Liver (tissue), 9 donors: ENCODE data around the gene IGF1. TPM values are rescaled to one million over a fixed set of nuclear protein-coding genes. Genes with fewer than 3 reads are reported as not detected.

ENCODE experiments used
- DNase-seq: peaks from one replicate; pipeline ENCODE4 v3.0.0-alpha.2; 2017; ENCODE audit warnings: low spot score
- H3K27ac ChIP-seq, 2 donors: one replicate each; pipeline ENCODE4 v1.7.0; 2013; ENCODE audit warnings: inconsistent platforms in 2 of 2, low read length in 2 of 2, control low read depth in 1 of 2, low read depth in 1 of 2, mild to moderate bottlenecking in 1 of 2
- H3K27me3 ChIP-seq, 4 donors: one replicate each; pipeline versions ENCODE4 v1.6.1 to v1.7.0; 2013; ENCODE audit warnings: low read length in 3 of 4, inconsistent platforms in 1 of 4, mild to moderate bottlenecking in 1 of 4, moderate library complexity in 1 of 4; ENCODE audit not compliant: control insufficient read depth in 4 of 4, insufficient read depth in 4 of 4
- H3K36me3 ChIP-seq, 4 donors: one replicate each; pipeline versions ENCODE4 v1.6.1 to v1.7.0; 2013; ENCODE audit warnings: low read length in 3 of 4, mild to moderate bottlenecking in 3 of 4, low read depth in 1 of 4, moderate library complexity in 1 of 4; ENCODE audit not compliant: control insufficient read depth in 4 of 4, insufficient read depth in 3 of 4
- H3K4me1 ChIP-seq, 4 donors: one replicate each; pipeline versions ENCODE4 v1.6.1 to v1.7.0; 2013; ENCODE audit warnings: low read length in 3 of 4, mild to moderate bottlenecking in 3 of 4, moderate library complexity in 1 of 4; ENCODE audit not compliant: control insufficient read depth in 4 of 4, insufficient read depth in 4 of 4
- H3K4me3 ChIP-seq, 3 donors: one replicate each; pipeline versions ENCODE4 v1.6.1 to v1.7.0; 2013; ENCODE audit warnings: low read length in 3 of 3, control low read depth in 1 of 3, low read depth in 1 of 3, mild to moderate bottlenecking in 1 of 3
- H3K9ac ChIP-seq, 2 donors: one replicate each; pipeline ENCODE4 v1.7.0; 2013; ENCODE audit warnings: low read length in 2 of 2, mild to moderate bottlenecking in 2 of 2, moderate library complexity in 2 of 2, control low read depth in 1 of 2, low read depth in 1 of 2
- H3K9me3 ChIP-seq, 4 donors: one replicate each; pipeline versions ENCODE4 v1.6.1 to v1.7.0; 2013; ENCODE audit warnings: low read length in 3 of 4; ENCODE audit not compliant: control insufficient read depth in 4 of 4
- FOXA2 ChIP-seq: IDR thresholded peaks from 2 replicates; pipeline ENCODE4 v1.6.1; 2016; ENCODE audit warnings: antibody characterized with exemption
- GABPA ChIP-seq, 2 donors: IDR thresholded peaks in 1 of 2; conservative IDR thresholded peaks in 1 of 2; 2 replicates each; pipeline ENCODE4 v1.6.1; 2016; ENCODE audit warnings: antibody characterized with exemption in 2 of 2, mild to moderate bottlenecking in 1 of 2, moderate library complexity in 1 of 2
- JUND ChIP-seq, 2 donors: IDR thresholded peaks; 2 replicates each; pipeline ENCODE4 v1.6.1; 2016; ENCODE audit warnings: antibody characterized with exemption in 2 of 2
- NR2F2 ChIP-seq: IDR thresholded peaks from 2 replicates; pipeline ENCODE4 v1.6.1; 2016; ENCODE audit warnings: antibody characterized with exemption
- RAD21 ChIP-seq, 2 donors: IDR thresholded peaks; 2 replicates each; pipeline ENCODE4 v1.6.1; 2016; ENCODE audit warnings: antibody characterized with exemption in 2 of 2, mild to moderate bottlenecking in 2 of 2
- REST ChIP-seq: IDR thresholded peaks from 2 replicates; pipeline ENCODE4 v1.6.1; 2016; ENCODE audit warnings: antibody characterized with exemption, mild to moderate bottlenecking
- RXRA ChIP-seq, 2 donors: IDR thresholded peaks; 2 replicates each; pipeline ENCODE4 v1.6.1; 2017 to 2018; ENCODE audit warnings: antibody characterized with exemption in 2 of 2, mild to moderate bottlenecking in 1 of 2
- SP1 ChIP-seq: IDR thresholded peaks from 2 replicates; pipeline ENCODE4 v1.6.1; 2018; ENCODE audit warnings: antibody characterized with exemption, mild to moderate bottlenecking
- YY1 ChIP-seq: IDR thresholded peaks from 2 replicates; pipeline ENCODE4 v1.6.1; 2016; ENCODE audit warnings: antibody characterized with exemption, mild to moderate bottlenecking
- ZBTB33 ChIP-seq: IDR thresholded peaks from 2 replicates; pipeline ENCODE4 v1.6.1; 2016; ENCODE audit warnings: antibody characterized with exemption
- WGBS: extraction: QIAGEN DNeasy Blood & Tissue Kit; methylation state at CpG from one replicate; pipeline ENCODE4 v1.1.7; 2013; 5-methylcytosine and 5-hydroxymethylcytosine counted together
- polyA plus RNA-seq, 2 donors: library from polyadenylated mRNA; stranded (reverse) in 1 of 2; unstranded in 1 of 2; fragments of 200-250 nt in 1 of 2; fragments of >200 nt in 1 of 2; fragmentation: Nextera tagmentation in 1 of 2; extraction: Ambion mirVana in 1 of 2; gene quantifications; one replicate each; pipeline versions ENCODE4 v1.2.1 to v1.2.3, GENCODE V29; 2013 to 2015
- total RNA-seq, 2 donors: library from RNA; depleted of rRNA; stranded (reverse); fragments of >200 nt; gene quantifications; one replicate each; pipeline ENCODE4 v1.2.3, GENCODE V29; 2014
- TF ChIP-seq, protein P1 (sequence below): fragments of 150-350 bp; IDR thresholded peaks from 2 replicates; pipeline ENCODE4 v1.5.1; 2017; ENCODE audit warnings: improper control_type of control experiment, low read depth, low read length; ENCODE audit not compliant: missing input control
- donor health status: healthy.
- donor health status: healthy.
- donor health status: healthy.
- donor health status: healthy.
- donor health status: healthy.

The IGF1 gene
- total and polyA plus RNA-seq, 4 donors: 0.61 to 118 (median 33.3) TPM

DNA sequence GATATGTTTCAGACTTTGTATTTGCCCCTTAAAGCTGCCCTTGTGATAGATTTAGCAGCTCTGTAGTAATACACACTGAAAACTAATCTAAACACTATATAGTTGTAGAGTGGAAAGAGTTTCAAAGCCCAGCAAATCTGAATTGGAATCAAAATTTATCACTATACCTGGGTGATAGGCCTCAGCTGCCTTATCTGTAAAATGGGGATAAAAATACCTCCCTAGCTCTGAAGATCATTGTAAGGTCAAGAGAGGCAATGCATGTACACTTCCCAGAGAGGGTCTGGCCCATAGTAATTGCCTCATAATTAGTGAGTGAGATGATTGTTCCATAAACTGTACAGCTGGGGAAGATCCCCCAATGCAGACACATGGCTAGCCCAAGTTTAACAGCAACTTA, 103.6 kb downstream of the IGF1 start:
- no peak overlapping the region for H3K4me3 ChIP-seq
- no peak overlapping the region for H3K9ac ChIP-seq
- no peak overlapping the region for H3K27ac ChIP-seq
- no peak for DNase-seq
- no peaks in the 10 kb centered on the region for H3K27me3 ChIP-seq
- no peaks in the 10 kb centered on the region for H3K4me1 ChIP-seq
- TF ChIP-seq, protein P1, sequence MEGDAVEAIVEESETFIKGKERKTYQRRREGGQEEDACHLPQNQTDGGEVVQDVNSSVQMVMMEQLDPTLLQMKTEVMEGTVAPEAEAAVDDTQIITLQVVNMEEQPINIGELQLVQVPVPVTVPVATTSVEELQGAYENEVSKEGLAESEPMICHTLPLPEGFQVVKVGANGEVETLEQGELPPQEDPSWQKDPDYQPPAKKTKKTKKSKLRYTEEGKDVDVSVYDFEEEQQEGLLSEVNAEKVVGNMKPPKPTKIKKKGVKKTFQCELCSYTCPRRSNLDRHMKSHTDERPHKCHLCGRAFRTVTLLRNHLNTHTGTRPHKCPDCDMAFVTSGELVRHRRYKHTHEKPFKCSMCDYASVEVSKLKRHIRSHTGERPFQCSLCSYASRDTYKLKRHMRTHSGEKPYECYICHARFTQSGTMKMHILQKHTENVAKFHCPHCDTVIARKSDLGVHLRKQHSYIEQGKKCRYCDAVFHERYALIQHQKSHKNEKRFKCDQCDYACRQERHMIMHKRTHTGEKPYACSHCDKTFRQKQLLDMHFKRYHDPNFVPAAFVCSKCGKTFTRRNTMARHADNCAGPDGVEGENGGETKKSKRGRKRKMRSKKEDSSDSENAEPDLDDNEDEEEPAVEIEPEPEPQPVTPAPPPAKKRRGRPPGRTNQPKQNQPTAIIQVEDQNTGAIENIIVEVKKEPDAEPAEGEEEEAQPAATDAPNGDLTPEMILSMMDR: no peak
- TF ChIP-seq RAD21 (IDR thresholded peaks at IDR 0.05): no peak
- no peak for TF ChIP-seq NR2F2
- no peak for TF ChIP-seq FOXA2
- TF ChIP-seq REST: no peak
- H3K36me3 ChIP-seq: no peaks in the 10 kb centered on the region
- H3K9me3 ChIP-seq: no peaks in the 10 kb centered on the region

DNA sequence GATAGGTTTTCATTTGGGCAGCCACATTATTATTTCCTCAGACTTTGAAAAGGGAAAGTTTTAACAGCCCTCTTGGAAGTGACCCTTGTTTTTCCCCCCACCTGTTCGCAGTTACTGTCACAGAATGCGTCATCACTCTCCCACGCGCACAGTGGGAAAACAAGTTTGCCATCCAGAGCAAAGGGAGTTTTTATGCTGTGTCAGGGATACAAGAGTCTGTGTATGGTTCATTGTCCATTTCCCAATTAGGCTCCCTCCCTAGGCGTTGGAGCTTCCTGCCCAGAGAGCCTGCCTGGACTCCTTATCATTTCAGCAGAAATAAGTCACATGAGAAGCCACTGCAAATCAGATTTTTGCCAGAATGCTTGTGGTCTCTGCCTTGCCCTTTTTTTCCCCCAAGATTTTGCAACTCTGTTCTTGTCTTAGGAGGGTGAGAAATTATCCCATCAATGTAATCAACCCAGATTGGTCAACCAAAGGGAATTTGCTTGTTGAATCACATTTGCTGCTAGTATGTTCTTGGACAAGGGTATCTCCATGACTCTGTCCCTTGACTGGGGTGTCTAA, 104.1 kb downstream of the IGF1 start:
- Histone ChIP-seq H3K9me3 (no peaks in the 10 kb centered on the region), H3K36me3 (no peaks in the 10 kb centered on the region), H3K4me3 (no peak overlapping the region), H3K27ac (no peak overlapping the region), H3K4me1 (no peaks in the 10 kb centered on the region), H3K27me3 (no peaks in the 10 kb centered on the region), H3K9ac (no peak overlapping the region)
- 92% methylated on average over 5 of the region's 5 CpGs for WGBS
- no peak for DNase-seq
- TF ChIP-seq SP1: no peak
- no peak for TF ChIP-seq GABPA (IDR thresholded peaks at IDR 0.05 in 1 of 2, conservative IDR thresholded peaks at IDR 0.05 in 1 of 2)
- TF ChIP-seq ZBTB33: no peak
- no peak for TF ChIP-seq RXRA (IDR thresholded peaks at IDR 0.05)

- H3K4me1 ChIP-seq: no peaks in the 10 kb centered on the region
- no peak for DNase-seq
- no peaks in the 10 kb centered on the region for H3K27me3 ChIP-seq
- no peak overlapping the region for H3K9ac ChIP-seq
- no peaks in the 10 kb centered on the region for H3K9me3 ChIP-seq
- H3K36me3 ChIP-seq: no peaks in the 10 kb centered on the region
- no peak overlapping the region for H3K4me3 ChIP-seq
- WGBS: 40% methylated on average over 1 of the region's 1 CpG
- H3K27ac ChIP-seq: no peak overlapping the region
- TF ChIP-seq REST (no peak), NR2F2 (no peak), SP1 (no peak), RXRA (IDR thresholded peaks at IDR 0.05) (no peak), JUND (IDR thresholded peaks at IDR 0.05) (no peak), ZBTB33 (no peak), YY1 (no peak)
Measured at GRCh38 chr12:102374190-102374589, 106.2 kb downstream of the IGF1 start.
